Activated naive CD4-positive, alpha-beta T cell treated with anti-CD3 and anti-CD28 coated beads for 36 hours (primary cell): Measurements from ENCODE around the gene TP73. TPM values are rescaled to one million over a fixed set of nuclear protein-coding genes. Genes with fewer than 3 reads are reported as not detected.

Experiments
- CTCF ChIA-PET: fragments of 350-600 bp; sonication (Branson Sonifier 250); formaldehyde crosslinking; loops from one replicate; lab custom pipeline; 2021; ENCODE audit warnings: antibody characterized with exemption; lab: Charles Lee
- DNase-seq: peaks from one replicate; pipeline ENCODE4 v3.0.0-alpha.2; 2020
- H3K27ac Mint-ChIP-seq: one replicate; pipeline ENCODE4 v1.8.0; 2021; ENCODE audit warnings: mild to moderate bottlenecking, mixed read lengths
- H3K27me3 Mint-ChIP-seq: one replicate; pipeline ENCODE4 v1.8.0; 2021; ENCODE audit warnings: low read depth, mixed read lengths
- H3K36me3 Mint-ChIP-seq: one replicate; pipeline ENCODE4 v1.8.0; 2021; ENCODE audit warnings: low read depth, mixed read lengths
- H3K4me1 Mint-ChIP-seq: one replicate; pipeline ENCODE4 v1.8.0; 2021; ENCODE audit warnings: low read depth, mixed read lengths
- H3K4me3 Mint-ChIP-seq: one replicate; pipeline ENCODE4 v1.8.0; 2021; ENCODE audit warnings: mild to moderate bottlenecking, moderate library complexity, mixed read lengths
- H3K9me3 Mint-ChIP-seq: one replicate; pipeline ENCODE4 v1.8.0; 2021; ENCODE audit warnings: mixed read lengths
- intact Hi-C: fragments of 100-400 bp; cut with micrococcal nuclease; formaldehyde crosslinking; loops from one replicate; pipeline ENCODE4 v1.15.1; 2023
- total RNA-seq, 2 experiments: library from RNA; stranded (reverse); gene quantifications; one replicate each; pipeline ENCODE4 v1.2.3, GENCODE V29; 2021

TP73 gene
- total RNA-seq, 2 experiments from 2014 or later = 0.20 to 0.43 TPM

DNA sequence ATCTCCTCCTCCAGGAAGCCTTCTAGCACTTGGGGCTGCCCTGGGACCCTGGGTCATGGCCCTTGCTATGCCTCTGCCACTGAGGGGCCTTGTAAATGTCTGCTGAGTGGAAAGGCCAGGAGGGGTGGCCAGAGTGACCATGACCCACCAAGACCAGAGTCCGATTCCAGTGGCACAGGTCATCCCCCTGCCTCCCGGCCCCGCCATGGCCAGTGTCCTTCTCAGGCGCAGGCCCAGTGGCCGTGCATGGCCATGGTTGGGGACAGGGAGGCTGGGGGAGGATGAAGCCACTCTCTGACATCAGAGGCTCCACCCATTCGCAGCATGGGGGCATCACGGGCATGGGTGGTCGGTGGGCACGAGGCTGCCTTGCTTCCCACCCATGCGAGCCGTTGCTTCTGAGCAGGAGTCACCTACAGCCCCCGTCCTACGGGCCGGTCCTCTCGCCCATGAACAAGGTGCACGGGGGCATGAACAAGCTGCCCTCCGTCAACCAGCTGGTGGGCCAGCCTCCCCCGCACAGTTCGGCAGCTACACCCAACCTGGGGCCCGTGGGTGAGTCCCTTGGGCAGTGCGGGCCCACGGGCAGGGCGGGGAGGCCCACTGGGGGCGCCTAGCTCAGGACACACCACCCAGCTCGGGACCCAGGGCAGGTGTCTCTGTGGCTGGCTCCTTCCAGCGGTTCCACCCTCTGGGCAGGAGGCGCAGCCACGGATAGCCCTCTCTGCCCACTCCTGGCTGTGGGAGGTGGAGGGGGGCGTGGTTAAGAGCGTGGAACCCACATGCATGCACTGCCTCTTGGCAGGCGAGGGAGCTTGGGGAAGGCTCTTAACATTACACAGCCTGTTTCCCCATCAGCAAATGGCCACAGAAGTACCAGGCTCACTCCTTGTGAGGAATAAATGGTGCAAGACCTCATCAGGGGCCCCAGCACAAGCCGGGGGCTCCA lies 77.6 kb downstream of the TP73 start:
- Mint-ChIP-seq H3K9me3 (no peaks in the 10 kb centered on the region), H3K36me3 (no peaks in the 10 kb centered on the region), H3K27ac (no peak overlapping the region), H3K27me3 (peaks cover 2% of the 10 kb centered on the region), H3K4me1 (no peaks in the 10 kb centered on the region), H3K4me3 (no peak overlapping the region)
- no peak for DNase-seq
- CTCF ChIA-PET = no interaction called here
- intact Hi-C loops = no loop called here

DNA sequence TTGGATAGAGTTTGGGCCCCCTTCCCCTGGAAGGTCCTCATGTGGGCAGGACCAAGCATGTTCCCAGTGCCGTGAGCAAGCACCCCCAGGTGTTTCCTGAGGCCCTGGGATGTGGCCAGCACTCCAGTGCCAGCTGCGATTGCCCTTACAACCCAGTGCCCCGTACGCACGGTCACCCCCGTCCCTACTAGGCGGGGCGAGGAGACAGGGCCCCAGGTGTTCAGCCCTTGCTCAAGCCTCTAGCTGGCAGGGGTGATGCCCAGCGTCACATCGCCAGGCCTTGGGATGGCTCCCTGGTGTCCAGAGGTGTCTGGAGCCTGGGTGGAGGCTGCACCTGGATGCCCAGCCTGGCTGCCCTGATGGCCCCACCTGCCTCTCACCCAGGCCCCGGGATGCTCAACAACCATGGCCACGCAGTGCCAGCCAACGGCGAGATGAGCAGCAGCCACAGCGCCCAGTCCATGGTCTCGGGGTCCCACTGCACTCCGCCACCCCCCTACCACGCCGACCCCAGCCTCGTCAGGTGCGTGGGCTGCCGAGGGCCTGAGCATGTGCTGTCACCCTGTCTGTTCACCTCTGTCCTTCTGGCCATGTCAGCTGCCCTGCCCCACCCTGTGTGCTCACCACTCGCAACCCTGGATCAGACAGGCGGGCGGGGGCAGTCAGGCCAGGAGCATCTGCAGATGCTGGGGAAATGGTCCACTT lies 78.4 kb downstream of the TP73 start:
- H3K4me1 Mint-ChIP-seq = no peaks in the 10 kb centered on the region
- CTCF ChIA-PET = interaction anchor here (0.6 to 0.7 kb wide), 2 partner anchors 10 to 383 kb away, joined by 3 read pairs; no protein-coding TSS in a partner anchor
- H3K4me3 Mint-ChIP-seq = no peak overlapping the region
- no peak for DNase-seq
- intact Hi-C loops = no loop called here
- H3K27ac Mint-ChIP-seq = no peak overlapping the region
- H3K27me3 Mint-ChIP-seq = peaks cover 2% of the 10 kb centered on the region
- H3K9me3 Mint-ChIP-seq = no peaks in the 10 kb centered on the region
- no peaks in the 10 kb centered on the region for H3K36me3 Mint-ChIP-seq

DNA sequence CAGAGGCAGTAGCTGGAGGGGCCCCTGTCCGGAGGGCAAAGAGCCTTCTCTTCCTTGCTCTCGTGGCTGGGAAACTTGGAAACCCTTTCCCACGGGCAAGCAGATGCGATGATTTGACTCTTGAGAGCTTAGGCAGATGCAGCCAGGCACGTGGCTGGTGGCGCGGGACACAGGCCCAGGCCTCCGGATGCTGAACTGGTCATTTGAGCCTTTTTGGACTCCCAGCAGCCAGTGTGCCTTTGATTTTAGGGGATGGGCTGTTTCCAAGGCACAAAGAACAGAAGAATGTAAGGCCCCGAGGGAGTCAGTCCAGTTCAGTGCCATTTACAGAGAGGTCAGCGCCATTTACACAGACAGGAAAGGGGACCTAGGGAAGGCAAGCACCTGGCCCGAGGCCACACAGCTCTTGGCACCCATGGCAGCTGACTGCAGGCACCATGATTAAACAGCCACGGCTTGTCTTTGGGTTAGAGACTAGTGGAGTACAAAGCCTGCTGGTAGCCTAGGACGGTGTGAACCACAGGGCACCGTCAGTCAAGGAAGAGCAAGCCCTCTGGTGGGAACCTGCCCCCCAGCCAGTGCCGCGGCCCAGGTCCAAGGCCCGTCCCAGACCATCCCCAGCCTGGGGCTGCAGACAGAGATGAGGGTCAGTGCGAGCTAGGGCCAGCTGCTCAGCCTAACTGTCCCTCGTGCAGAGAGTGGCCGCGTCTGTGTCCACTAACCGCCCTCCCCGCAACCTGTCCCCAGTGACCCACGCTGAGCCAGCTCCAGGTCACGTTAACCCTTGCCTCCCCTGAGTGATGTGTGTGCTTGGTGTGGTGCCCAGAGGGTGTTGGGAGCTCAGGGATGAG lies 79.5 kb downstream of the TP73 start:
- Mint-ChIP-seq H3K4me3 (no peak overlapping the region), H3K27ac (no peak overlapping the region), H3K36me3 (no peaks in the 10 kb centered on the region), H3K4me1 (no peaks in the 10 kb centered on the region), H3K9me3 (no peaks in the 10 kb centered on the region), H3K27me3 (peaks cover 2% of the 10 kb centered on the region)
- intact Hi-C loops = no loop called here
- no peak for DNase-seq
- CTCF ChIA-PET = interaction anchor here (0.6 to 0.7 kb wide), 2 partner anchors 11 to 384 kb away, joined by 3 read pairs; no protein-coding TSS in a partner anchor

DNA sequence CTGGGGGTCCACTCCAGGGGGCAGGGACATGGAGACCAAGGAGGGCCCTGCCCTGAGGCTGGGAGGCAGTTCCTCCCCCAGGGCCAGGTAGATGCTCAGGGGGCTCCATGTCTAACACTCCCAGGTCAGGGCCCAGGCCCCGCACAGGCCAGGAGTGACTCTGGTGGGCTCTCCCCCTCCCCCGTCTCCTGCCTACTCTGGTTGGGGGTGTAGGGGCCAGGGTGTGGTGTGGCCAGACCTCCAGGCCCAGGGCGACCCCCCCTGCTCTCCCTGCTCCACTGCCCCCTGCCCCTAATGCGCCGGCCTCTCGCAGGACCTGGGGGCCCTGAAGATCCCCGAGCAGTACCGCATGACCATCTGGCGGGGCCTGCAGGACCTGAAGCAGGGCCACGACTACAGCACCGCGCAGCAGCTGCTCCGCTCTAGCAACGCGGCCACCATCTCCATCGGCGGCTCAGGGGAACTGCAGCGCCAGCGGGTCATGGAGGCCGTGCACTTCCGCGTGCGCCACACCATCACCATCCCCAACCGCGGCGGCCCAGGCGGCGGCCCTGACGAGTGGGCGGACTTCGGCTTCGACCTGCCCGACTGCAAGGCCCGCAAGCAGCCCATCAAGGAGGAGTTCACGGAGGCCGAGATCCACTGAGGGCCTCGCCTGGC lies 80.2 kb downstream of the TP73 start:
- CTCF ChIA-PET = no interaction called here
- Mint-ChIP-seq H3K4me3 (no peak overlapping the region), H3K4me1 (no peaks in the 10 kb centered on the region), H3K27ac (no peak overlapping the region), H3K36me3 (no peaks in the 10 kb centered on the region), H3K9me3 (no peaks in the 10 kb centered on the region), H3K27me3 (peaks cover 2% of the 10 kb centered on the region)
- no peak for DNase-seq
- intact Hi-C loops = no loop called here

DNA sequence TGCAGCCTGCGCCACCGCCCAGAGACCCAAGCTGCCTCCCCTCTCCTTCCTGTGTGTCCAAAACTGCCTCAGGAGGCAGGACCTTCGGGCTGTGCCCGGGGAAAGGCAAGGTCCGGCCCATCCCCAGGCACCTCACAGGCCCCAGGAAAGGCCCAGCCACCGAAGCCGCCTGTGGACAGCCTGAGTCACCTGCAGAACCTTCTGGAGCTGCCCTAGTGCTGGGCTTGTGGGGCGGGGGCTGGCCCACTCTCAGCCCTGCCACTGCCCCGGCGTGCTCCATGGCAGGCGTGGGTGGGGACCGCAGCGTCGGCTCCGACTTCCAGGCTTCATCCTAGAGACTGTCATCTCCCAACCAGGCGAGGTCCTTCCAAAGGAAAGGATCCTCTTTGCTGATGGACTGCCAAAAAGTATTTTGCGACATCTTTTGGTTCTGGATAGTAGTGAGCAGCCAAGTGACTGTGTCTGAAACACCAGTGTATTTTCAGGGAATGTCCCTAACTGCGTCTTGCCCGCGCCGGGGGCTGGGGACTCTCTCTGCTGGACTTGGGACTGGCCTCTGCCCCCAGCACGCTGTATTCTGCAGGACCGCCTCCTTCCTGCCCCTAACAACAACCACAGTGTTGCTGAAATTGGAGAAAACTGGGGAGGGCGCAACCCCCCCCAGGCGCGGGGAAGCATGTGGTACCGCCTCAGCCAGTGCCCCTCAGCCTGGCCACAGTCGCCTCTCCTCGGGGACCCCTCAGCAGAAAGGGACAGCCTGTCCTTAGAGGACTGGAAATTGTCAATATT lies 81.0 kb downstream of the TP73 start:
- H3K9me3 Mint-ChIP-seq = no peaks in the 10 kb centered on the region
- no peak overlapping the region for H3K4me3 Mint-ChIP-seq
- intact Hi-C loops = no loop called here
- H3K27ac Mint-ChIP-seq = no peak overlapping the region
- peaks cover 2% of the 10 kb centered on the region for H3K27me3 Mint-ChIP-seq
- CTCF ChIA-PET = no interaction called here
- no peaks in the 10 kb centered on the region for H3K36me3 Mint-ChIP-seq
- no peak for DNase-seq
- no peaks in the 10 kb centered on the region for H3K4me1 Mint-ChIP-seq

DNA sequence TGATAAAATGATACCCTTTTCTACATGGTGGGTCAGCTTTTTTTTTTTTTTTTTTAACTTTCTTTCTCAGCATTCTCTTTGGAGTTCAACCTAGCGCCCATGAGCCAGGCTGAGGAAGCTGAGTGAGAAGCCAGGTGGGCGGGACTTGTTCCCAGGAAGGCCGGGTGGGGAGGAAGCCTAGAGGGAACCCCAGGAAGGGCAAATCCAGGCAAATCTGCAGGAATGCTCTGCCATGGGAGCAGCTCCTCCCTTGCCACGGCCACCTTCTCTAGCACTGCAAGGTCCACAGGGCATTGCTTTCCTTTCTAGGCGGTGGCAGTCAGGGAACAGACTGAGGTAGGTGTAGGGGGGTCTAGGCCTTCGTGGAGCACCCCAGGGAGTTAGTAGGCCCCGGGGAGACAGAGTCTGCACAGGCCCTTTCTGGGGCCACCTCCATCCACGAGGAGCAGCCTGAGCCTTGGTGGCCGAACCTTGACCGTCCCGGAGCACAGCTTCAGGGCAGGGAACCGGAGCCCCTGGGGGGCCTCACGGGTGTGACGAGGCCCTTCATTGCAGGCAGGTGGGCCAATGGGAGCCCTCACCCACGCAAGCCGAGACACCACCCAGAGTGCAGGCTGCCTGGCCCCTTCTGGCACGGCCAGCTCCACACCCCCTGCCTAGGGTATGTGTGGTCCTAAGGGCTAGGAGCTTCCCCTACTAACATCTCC lies 81.7 kb downstream of the TP73 start:
- no peaks in the 10 kb centered on the region for H3K4me1 Mint-ChIP-seq
- peaks cover 2% of the 10 kb centered on the region for H3K27me3 Mint-ChIP-seq
- no peaks in the 10 kb centered on the region for H3K36me3 Mint-ChIP-seq
- DNase-seq = no peak
- intact Hi-C loops = no loop called here
- no peaks in the 10 kb centered on the region for H3K9me3 Mint-ChIP-seq
- H3K4me3 Mint-ChIP-seq = no peak overlapping the region
- CTCF ChIA-PET = no interaction called here
- H3K27ac Mint-ChIP-seq = no peak overlapping the region

DNA sequence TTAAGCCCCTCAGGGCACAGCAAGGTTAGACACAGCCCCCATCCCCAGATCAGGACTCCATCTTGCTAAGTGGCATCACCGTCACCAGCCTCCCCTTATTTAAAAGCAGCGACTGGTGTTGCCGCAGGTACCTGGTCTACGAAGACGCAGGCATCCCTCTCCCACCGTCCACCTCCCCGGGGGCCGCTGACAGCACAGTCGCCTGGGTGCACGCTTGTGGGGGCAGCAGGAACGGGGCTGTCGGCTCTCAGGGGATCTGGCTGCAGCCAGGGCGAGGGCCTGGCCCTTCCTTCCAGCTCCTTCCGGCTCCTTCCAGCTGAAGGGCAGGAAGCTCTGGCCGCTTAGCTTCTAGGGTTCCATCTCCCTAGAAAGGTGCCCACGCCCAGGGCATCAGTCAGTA lies 82.3 kb downstream of the TP73 start:
- CTCF ChIA-PET = no interaction called here
- Mint-ChIP-seq H3K27me3 (peaks cover 2% of the 10 kb centered on the region), H3K36me3 (no peaks in the 10 kb centered on the region), H3K4me3 (no peak overlapping the region), H3K9me3 (no peaks in the 10 kb centered on the region), H3K27ac (no peak overlapping the region), H3K4me1 (no peaks in the 10 kb centered on the region)
- intact Hi-C loops = no loop called here
- DNase-seq = no peak

DNA sequence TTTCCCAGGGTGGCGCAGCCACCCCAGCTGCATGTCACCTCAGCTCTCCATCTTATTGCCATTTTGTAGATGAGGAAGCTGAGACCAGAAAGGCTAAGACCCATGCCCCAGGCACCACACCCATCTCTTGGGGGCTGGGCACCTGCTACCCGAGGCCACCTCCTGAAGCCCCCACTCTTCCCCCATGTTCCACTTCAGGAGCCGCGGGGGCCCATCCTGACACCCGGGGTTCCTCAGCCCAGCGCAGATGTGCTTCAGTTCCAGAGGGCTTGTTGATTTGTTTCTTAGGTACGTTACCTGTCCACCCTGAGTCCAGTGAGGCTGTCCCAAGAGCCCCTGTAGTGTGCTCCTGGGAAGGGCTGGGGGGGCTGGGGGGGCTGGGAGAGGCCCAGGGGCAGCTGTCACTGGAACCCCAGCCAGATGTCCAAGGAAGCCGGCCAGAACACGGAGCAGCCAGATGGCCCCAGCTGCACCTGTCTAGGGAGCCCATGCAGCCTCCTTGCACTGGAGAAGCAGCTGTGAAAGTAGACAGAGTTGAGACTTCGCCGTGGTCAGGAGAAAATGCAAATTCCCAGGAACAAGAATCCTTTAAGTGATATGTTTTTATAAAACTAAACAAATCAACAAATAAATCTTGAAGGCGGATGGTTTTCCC lies 82.8 kb downstream of the TP73 start:
- intact Hi-C loops = no loop called here
- Mint-ChIP-seq H3K27me3 (peaks cover 2% of the 10 kb centered on the region), H3K9me3 (no peaks in the 10 kb centered on the region), H3K4me3 (no peak overlapping the region), H3K4me1 (no peaks in the 10 kb centered on the region), H3K36me3 (no peaks in the 10 kb centered on the region), H3K27ac (no peak overlapping the region)
- DNase-seq = no peak
- CTCF ChIA-PET = no interaction called here

DNA sequence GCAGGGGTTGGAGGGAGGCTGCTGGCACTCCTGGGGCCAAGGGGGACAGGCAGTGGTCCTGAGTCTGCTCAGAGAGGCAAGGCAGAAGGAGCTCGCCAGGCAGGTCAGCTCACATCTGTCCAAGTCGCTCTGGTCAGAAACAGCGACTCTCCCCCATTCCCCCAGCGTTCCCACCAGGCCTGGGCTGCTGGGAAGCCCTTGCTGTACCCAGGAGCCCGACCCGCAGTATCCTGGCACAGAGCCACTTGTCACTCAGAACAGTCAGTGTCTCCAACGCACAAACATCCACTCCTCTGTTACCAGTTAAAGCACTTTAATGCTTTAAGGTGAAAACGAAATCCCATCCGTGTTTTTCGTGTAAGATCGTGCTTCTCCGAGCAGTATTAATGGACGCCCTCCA lies 83.4 kb downstream of the TP73 start:
- DNase-seq = no peak
- no peaks in the 10 kb centered on the region for H3K4me1 Mint-ChIP-seq
- H3K4me3 Mint-ChIP-seq = no peak overlapping the region
- no peak overlapping the region for H3K27ac Mint-ChIP-seq
- intact Hi-C loops = no loop called here
- H3K9me3 Mint-ChIP-seq = no peaks in the 10 kb centered on the region
- H3K36me3 Mint-ChIP-seq = no peaks in the 10 kb centered on the region
- CTCF ChIA-PET = interaction anchor here (0.7 kb wide), 1 partner anchor 66 kb away, joined by 3 read pairs; no protein-coding TSS in a partner anchor
- peaks cover 2% of the 10 kb centered on the region for H3K27me3 Mint-ChIP-seq

DNA sequence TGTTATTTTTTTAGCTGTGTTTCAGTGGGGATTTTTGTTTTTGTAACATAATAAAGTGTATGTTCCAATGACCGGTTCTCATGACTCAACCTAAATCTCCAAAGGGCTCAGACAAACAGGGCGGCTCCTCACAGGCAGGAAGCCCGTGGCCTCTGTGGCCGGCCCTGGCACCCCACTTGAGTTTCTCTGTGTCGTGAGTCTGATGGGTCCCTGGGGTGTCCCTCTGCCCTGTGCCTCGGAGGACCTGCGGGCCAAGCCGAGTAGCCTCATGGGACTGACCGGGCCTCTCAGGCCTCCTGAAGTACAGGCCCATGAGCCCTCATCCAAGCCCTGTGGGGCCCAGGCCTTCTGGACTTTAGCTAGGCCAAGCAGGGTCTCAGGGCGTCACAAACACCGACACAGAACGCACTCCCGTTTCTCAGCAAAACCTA lies 83.8 kb downstream of the TP73 start:
- no peaks in the 10 kb centered on the region for H3K36me3 Mint-ChIP-seq

More for the DNA sequence above, 83.8 kb downstream of the TP73 start:
- Mint-ChIP-seq H3K27ac (no peak overlapping the region), H3K4me1 (no peaks in the 10 kb centered on the region), H3K9me3 (no peaks in the 10 kb centered on the region), H3K27me3 (no peaks in the 10 kb centered on the region), H3K4me3 (no peak overlapping the region)
- no peak for DNase-seq
- CTCF ChIA-PET = interaction anchor here (0.7 kb wide), 1 partner anchor 66 kb away, joined by 3 read pairs; no protein-coding TSS in a partner anchor
- intact Hi-C loops = no loop called here
